ENCODE results near the gene ZNF536. TPM values are rescaled to one million over a fixed set of nuclear protein-coding genes. Genes with fewer than 3 reads are reported as not detected.

The ZNF536 gene
- total and polyA plus RNA-seq, 5 experiments from 2014 or later = not detected

DNA sequence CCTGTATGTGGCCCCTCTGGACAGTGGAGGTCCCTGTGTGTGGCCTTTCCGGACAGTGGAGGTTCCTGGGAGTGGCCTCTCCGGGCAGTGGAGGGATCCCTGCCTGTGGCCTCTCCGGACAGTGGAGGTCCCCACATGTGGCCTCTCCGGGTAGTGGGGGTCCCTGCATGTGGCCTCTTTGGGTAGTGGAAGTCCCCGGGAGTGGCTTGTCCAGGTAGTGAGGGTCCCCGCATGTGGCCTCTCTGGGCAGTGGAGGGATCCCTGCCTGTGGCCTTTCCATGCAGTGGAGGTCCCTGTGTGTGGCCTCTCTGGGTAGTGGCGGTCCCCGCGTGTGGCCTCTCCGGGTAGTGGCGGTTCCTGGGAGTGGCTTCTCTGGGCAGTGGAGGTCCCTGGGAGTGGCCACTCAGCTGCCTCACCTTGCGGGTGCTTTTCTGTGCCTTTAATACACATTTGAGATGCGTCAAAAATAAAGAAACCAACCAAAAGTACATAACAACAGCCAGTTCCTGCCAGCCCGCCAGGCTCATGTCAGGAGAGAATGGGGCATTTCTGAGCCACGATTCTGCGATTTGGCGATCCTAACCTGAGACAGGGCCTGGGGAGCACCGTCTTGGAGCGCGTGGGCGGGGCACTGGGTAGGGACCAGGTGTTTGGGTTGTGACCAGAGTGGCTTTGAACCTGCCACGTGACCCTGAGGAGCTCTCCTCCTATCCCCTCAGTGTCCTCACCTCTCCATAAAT, 194.7 kb downstream of the ZNF536 start:
- POLR2A ChIA-PET = no interaction called here
- Mint-ChIP-seq H3K27ac (no peak overlapping the region), H3K4me3 (no peak overlapping the region), H3K4me1 (no peaks in the 10 kb centered on the region), H3K27me3 (peaks cover 0 to 4% (median 0%) of the 10 kb centered on the region in 5 donors), H3K9me3 (peaks cover 0 to 3% (median 0%) of the 10 kb centered on the region in 9 donors), H3K36me3 (no peaks in the 10 kb centered on the region)
- DNase-seq (no peak), ATAC-seq (no peak)

DNA sequence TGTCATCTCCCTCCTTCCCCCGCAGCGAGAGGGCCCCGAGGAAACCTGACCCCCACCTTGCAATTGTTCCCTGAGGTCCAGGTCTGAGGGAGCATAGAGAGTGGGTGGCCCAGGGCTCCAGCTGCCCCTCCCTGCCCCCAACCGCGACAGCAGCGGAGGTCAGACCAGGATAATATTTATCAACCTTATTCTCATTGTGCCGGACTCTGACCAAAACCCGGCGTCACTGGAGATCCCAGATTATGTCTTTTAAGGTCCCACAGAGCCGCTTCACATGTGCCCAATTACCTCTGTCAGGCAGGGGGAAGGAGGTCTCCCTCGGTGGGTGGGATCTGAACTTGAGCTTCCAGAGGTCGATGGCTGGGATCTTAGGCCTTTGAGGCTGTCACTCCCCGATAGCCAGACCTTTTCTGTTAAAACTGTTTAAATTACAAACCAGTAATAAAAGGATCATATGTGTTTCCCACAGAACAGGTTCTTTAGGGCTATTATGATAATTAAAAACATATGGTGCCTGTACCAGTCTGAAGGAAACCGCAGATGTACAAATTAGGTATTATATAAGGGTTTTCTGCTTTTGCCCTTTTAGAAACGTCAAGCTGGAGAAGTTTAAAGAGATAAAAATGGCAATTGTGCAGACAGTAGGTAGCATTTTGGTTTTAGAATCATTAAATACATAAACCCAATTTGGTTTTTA, 195.5 kb downstream of the ZNF536 start:
- POLR2A ChIA-PET = no interaction called here
- Mint-ChIP-seq H3K27ac (no peak overlapping the region), H3K4me1 (no peaks in the 10 kb centered on the region), H3K4me3 (no peak overlapping the region), H3K9me3 (peaks cover 0 to 3% (median 0%) of the 10 kb centered on the region in 9 donors), H3K36me3 (no peaks in the 10 kb centered on the region), H3K27me3 (peaks cover 0 to 4% (median 0%) of the 10 kb centered on the region in 5 donors)
- no peak for DNase-seq
- ATAC-seq = no peak

DNA sequence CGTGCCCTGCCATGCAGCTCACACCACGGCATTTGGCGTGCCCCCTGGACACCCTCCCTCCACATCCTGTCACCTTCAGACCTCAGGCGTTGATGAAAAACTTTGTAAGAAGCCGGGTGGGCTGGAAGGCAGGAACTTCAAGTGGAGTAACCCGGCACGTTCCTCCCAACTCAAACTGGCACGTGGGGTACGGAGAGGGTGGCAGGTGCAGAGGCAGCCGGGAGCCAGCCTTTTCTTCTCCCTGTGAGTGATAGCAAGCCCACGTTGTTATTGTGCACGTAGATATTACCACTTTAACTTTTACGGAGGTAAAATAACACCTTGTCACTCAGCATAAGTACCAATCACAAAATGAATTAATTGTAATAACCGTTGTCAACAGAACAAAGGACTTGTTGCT, 198.0 kb downstream of the ZNF536 start:
- Mint-ChIP-seq H3K27me3 (no peaks in the 10 kb centered on the region), H3K27ac (no peak overlapping the region), H3K4me1 (no peaks in the 10 kb centered on the region), H3K4me3 (no peak overlapping the region), H3K36me3 (no peaks in the 10 kb centered on the region), H3K9me3 (peaks cover 0 to 3% (median 0%) of the 10 kb centered on the region in 9 donors)
- ATAC-seq (no peak), DNase-seq (no peak)
- POLR2A ChIA-PET = no interaction called here

DNA sequence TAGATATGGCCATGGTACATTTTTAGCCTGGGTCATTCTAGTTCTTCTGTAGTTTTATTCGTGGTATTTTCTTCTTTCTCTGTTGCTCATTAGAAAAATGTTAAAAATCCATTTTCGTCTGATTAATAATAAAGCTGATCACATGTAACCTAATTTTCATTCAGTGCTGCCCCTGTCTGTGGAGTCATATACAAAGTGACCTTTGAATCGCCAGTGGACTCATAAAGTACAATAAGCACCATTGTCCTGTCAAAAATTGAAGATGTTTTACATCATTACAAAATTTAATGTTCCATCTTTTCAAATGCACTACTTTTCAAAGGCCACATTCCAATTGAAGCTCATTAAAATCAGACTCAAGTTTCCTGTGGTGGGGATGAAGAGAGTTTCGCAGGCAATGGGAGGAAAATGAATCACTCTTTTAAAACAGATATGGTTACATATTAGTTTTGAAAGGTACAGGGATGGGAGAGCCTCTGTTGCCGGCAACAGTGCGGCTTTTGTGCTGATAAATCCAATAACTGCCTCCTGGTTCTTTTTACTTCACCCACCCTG, 205.4 kb downstream of the ZNF536 start:
- Mint-ChIP-seq H3K4me3 (no peak overlapping the region), H3K36me3 (no peaks in the 10 kb centered on the region), H3K4me1 (no peaks in the 10 kb centered on the region), H3K27me3 (peaks cover 1 to 15% (median 9%) of the 10 kb centered on the region in 5 donors), H3K9me3 (peaks cover 0 to under 1% (median 0%) of the 10 kb centered on the region in 9 donors), H3K27ac (no peak overlapping the region)
- POLR2A ChIA-PET = no interaction called here
- DNase-seq (no peak), ATAC-seq (no peak)

GRCh38 chr19:30579419-30579818, 207.2 kb downstream of the ZNF536 start:
- no peak for ATAC-seq

GRCh38 chr19:30580673-30581072, 208.5 kb downstream of the ZNF536 start:
- DNase-seq (no peak), ATAC-seq (no peak)
- Mint-ChIP-seq H3K27ac (no peak overlapping the region), H3K4me3 (no peak overlapping the region), H3K4me1 (no peaks in the 10 kb centered on the region), H3K36me3 (no peaks in the 10 kb centered on the region), H3K9me3 (no peaks in the 10 kb centered on the region), H3K27me3 (peaks cover 1 to 22% (median 14%) of the 10 kb centered on the region in 5 donors)
- POLR2A ChIA-PET = no interaction called here

More at GRCh38 chr19:30579419-30579818, 207.2 kb downstream of the ZNF536 start:
- POLR2A ChIA-PET = no interaction called here
- Mint-ChIP-seq H3K4me1 (no peaks in the 10 kb centered on the region), H3K4me3 (no peak overlapping the region), H3K27me3 (peaks cover 1 to 22% (median 14%) of the 10 kb centered on the region in 5 donors), H3K36me3 (no peaks in the 10 kb centered on the region), H3K27ac (no peak overlapping the region), H3K9me3 (no peaks in the 10 kb centered on the region)
- DNase-seq = no peak

GRCh38 chr19:30584090-30584489, 211.9 kb downstream of the ZNF536 start:
- H3K9me3 Mint-ChIP-seq = no peaks in the 10 kb centered on the region
- DNase-seq (no peak), ATAC-seq (no peak)
- H3K36me3 Mint-ChIP-seq = no peaks in the 10 kb centered on the region
- no peaks in the 10 kb centered on the region for H3K4me1 Mint-ChIP-seq
- H3K27me3 Mint-ChIP-seq = peaks cover 1 to 20% (median 14%) of the 10 kb centered on the region in 5 donors
- H3K4me3 Mint-ChIP-seq = no peak overlapping the region
- H3K27ac Mint-ChIP-seq = no peak overlapping the region
- POLR2A ChIA-PET = no interaction called here

- Mint-ChIP-seq H3K27ac (no peak overlapping the region), H3K36me3 (no peaks in the 10 kb centered on the region), H3K9me3 (peaks cover 0 to 6% (median 0%) of the 10 kb centered on the region in 9 donors), H3K4me3 (no peak overlapping the region), H3K4me1 (no peaks in the 10 kb centered on the region), H3K27me3 (peaks cover 0 to 11% (median 5%) of the 10 kb centered on the region in 5 donors)
- POLR2A ChIA-PET = no interaction called here
- ATAC-seq (no peak), DNase-seq (no peak)
These were observed 215.7 kb downstream of the ZNF536 start for GRCh38 chr19:30587869-30588268.

GRCh38 chr19:30590596-30591229, 218.5 kb downstream of the ZNF536 start:
- peaks cover 0 to 19% (median 8%) of the 10 kb centered on the region in 5 donors for H3K27me3 Mint-ChIP-seq
- H3K4me1 Mint-ChIP-seq = no peaks in the 10 kb centered on the region
- peaks cover 0 to 6% (median 0%) of the 10 kb centered on the region in 9 donors for H3K9me3 Mint-ChIP-seq
- H3K27ac Mint-ChIP-seq = no peak overlapping the region
- no peaks in the 10 kb centered on the region for H3K36me3 Mint-ChIP-seq
- ATAC-seq = no peak
- POLR2A ChIA-PET = no interaction called here
- H3K4me3 Mint-ChIP-seq = no peak overlapping the region
- DNase-seq = no peak

DNA sequence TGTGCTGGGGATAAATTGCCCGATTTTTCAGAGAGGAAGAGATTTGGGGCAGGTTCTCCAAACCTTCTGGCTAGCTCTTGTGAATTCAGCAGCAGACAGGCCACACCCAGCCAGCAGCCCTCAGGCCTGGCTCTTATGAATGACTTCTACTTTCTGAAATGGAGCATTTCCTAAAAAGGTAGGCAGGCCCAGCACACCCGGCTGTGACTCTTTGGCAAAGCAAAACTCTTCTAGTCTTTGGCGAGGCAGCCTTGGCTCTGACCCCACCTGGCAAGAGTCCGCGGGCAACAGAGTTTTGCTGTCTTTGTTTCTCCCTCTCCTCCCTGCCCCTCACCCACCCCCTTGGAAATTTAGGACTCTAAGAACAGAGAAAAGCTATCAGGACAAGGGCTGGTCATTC, 221.2 kb downstream of the ZNF536 start:
- H3K27ac Mint-ChIP-seq = peak overlapping the region in 1 of 10 donors; percentile 40
- no peaks in the 10 kb centered on the region for H3K36me3 Mint-ChIP-seq
- H3K4me3 Mint-ChIP-seq = no peak overlapping the region
- POLR2A ChIA-PET = no interaction called here
- no peak for ATAC-seq
- H3K27me3 Mint-ChIP-seq = peaks cover 2 to 26% (median 11%) of the 10 kb centered on the region in 5 donors
- H3K9me3 Mint-ChIP-seq = peaks cover 0 to 6% (median 0%) of the 10 kb centered on the region in 9 donors
- DNase-seq = no peak
- peaks cover 0 to 1% (median 0%) of the 10 kb centered on the region in 4 donors for H3K4me1 Mint-ChIP-seq

DNA sequence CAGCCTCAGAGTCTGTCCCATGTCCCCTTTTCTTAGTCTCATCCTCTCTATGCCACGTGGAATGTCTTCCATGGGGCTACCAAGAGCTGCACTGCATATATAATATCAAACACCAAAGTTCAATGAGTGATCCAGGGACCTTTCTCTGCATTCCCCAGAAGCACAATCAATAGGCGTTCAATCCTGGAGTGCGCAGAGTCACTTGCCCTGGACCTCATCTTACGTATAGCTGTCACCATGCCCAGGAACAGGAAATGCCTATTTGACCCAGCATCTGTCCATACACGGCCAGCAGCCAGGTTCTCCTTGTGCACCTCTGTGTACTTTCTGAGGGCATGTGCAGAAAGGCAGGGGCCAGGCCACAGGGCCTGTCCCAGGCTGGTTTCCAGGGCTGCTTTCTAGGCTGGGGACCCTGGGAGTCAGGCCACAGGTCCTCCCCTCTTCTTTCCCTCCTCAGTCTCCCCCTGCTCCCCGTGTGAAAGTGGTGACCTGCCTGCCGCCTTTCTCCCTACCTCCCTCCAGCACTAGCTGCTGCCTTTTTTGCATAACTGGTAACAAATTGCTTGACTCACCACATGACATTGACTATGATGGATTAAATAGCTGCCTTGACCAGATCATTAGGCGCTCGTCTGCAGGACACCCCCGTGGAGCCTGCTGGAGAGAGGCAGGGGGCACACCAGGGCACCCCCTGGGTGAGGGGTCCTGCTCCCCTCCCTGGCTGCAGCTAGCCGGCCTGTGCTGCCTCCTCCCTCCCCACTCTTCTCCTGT, 222.0 kb downstream of the ZNF536 start:
- no peaks in the 10 kb centered on the region for H3K36me3 Mint-ChIP-seq
- DNase-seq = peak in 1 of 10 donors; percentile 38

GRCh38 chr19:30596268-30596667, 224.1 kb downstream of the ZNF536 start:
- H3K4me1 Mint-ChIP-seq = peaks cover 0 to 1% (median 0%) of the 10 kb centered on the region in 4 donors
- H3K36me3 Mint-ChIP-seq = no peaks in the 10 kb centered on the region
- H3K27me3 Mint-ChIP-seq = peaks cover 4 to 26% (median 18%) of the 10 kb centered on the region in 5 donors
- no peak overlapping the region for H3K27ac Mint-ChIP-seq
- ATAC-seq (no peak), DNase-seq (no peak)
- H3K4me3 Mint-ChIP-seq = no peak overlapping the region
- POLR2A ChIA-PET = no interaction called here
- H3K9me3 Mint-ChIP-seq = peaks cover 0 to under 1% (median 0%) of the 10 kb centered on the region in 9 donors

More for the DNA sequence above, 222.0 kb downstream of the ZNF536 start:
- Mint-ChIP-seq H3K27me3 (peaks cover 2 to 26% (median 11%) of the 10 kb centered on the region in 5 donors), H3K9me3 (peaks cover 0 to 6% (median 0%) of the 10 kb centered on the region in 9 donors), H3K4me1 (peaks cover 0 to 1% (median 0%) of the 10 kb centered on the region in 4 donors), H3K27ac (no peak overlapping the region), H3K4me3 (no peak overlapping the region)
- ATAC-seq = no peak
- POLR2A ChIA-PET = no interaction called here

Measured in naive thymus-derived CD8-positive, alpha-beta T cell (primary cell).